Trophoblast cell (in vitro differentiated cells and primary cell): ENCODE data around the gene BBC3.

ENCODE experiments used
- DNase-seq, 2 donors: peaks; one replicate each; pipeline ENCODE4 v3.0.0-alpha.2; 2016
- H2AFZ ChIP-seq: 2 replicates; pipeline ENCODE4 v1.6.1; 2013; ENCODE audit warnings: low read length, moderate library complexity, mild to moderate bottlenecking; ENCODE audit not compliant: insufficient read depth, poor library complexity
- H2AK5ac ChIP-seq: 2 replicates; pipeline ENCODE4 v1.6.1; 2013; ENCODE audit warnings: mild to moderate bottlenecking, low read length
- H2BK120ac ChIP-seq: 2 replicates; pipeline ENCODE4 v1.6.1; 2013; ENCODE audit warnings: low read length, mild to moderate bottlenecking, moderate library complexity; ENCODE audit not compliant: insufficient read depth, poor library complexity
- H2BK12ac ChIP-seq: 2 replicates; pipeline ENCODE4 v1.6.1; 2013; ENCODE audit warnings: mild to moderate bottlenecking, low read length, moderate library complexity
- H2BK5ac ChIP-seq: 2 replicates; pipeline ENCODE4 v1.6.1; 2013; ENCODE audit warnings: low read length, low read depth, moderate library complexity, mild to moderate bottlenecking; ENCODE audit not compliant: poor library complexity
- H3K14ac ChIP-seq: 2 replicates; pipeline ENCODE4 v1.6.1; 2013; ENCODE audit warnings: mild to moderate bottlenecking, low read length
- H3K18ac ChIP-seq: 2 replicates; pipeline ENCODE4 v1.6.1; 2013; ENCODE audit warnings: mild to moderate bottlenecking, low read length
- H3K23ac ChIP-seq: 2 replicates; pipeline ENCODE4 v1.6.1; 2013; ENCODE audit warnings: low read length
- H3K27ac ChIP-seq: 2 replicates; pipeline ENCODE4 v1.5.1; 2013; ENCODE audit warnings: low read depth, mild to moderate bottlenecking, inconsistent platforms, low read length, moderate library complexity
- H3K27me3 ChIP-seq: 2 replicates; pipeline ENCODE4 v1.6.1; 2013; ENCODE audit warnings: inconsistent platforms, mild to moderate bottlenecking, low read length, moderate library complexity; ENCODE audit not compliant: insufficient read depth
- H3K36me3 ChIP-seq, 2 experiments: 1 replicate in 1 of 2; 2 replicates in 1 of 2; pipeline ENCODE4 v1.6.1; 2013; ENCODE audit warnings: low read length in 2 of 2, mild to moderate bottlenecking in 2 of 2, moderate library complexity in 1 of 2; ENCODE audit not compliant: insufficient read depth in 2 of 2, control insufficient read depth in 1 of 2
- H3K4ac ChIP-seq: 2 replicates; pipeline ENCODE4 v1.6.1; 2013; ENCODE audit warnings: low read depth, mild to moderate bottlenecking, low read length, moderate library complexity
- H3K4me1 ChIP-seq, 2 experiments: 1 replicate in 1 of 2; 2 replicates in 1 of 2; pipeline ENCODE4 v1.6.1; 2013; ENCODE audit warnings: low read length in 2 of 2, mild to moderate bottlenecking in 2 of 2, moderate library complexity in 1 of 2; ENCODE audit not compliant: insufficient read depth in 2 of 2, control insufficient read depth in 1 of 2
- H3K4me2 ChIP-seq: 2 replicates; pipeline ENCODE4 v1.6.1; 2013; ENCODE audit warnings: inconsistent platforms, mild to moderate bottlenecking, low read length, moderate library complexity
- H3K4me3 ChIP-seq: 2 replicates; pipeline ENCODE4 v1.5.1; 2013; ENCODE audit warnings: mild to moderate bottlenecking, low read depth, low read length, inconsistent platforms
- H3K79me1 ChIP-seq: one replicate; pipeline ENCODE4 v1.6.1; 2013; ENCODE audit warnings: low read length
- H3K79me2 ChIP-seq: 2 replicates; pipeline ENCODE4 v1.6.1; 2013; ENCODE audit warnings: low read length, mild to moderate bottlenecking; ENCODE audit not compliant: control insufficient read depth, insufficient read depth, poor library complexity
- H3K9ac ChIP-seq: 2 replicates; pipeline ENCODE4 v1.6.1; 2013; ENCODE audit warnings: mild to moderate bottlenecking, low read length
- H3K9me3 ChIP-seq: 2 replicates; pipeline ENCODE4 v1.6.1; 2013; ENCODE audit warnings: low read depth, mild to moderate bottlenecking, control low read depth, inconsistent platforms, low read length; ENCODE audit not compliant: insufficient read depth
- H4K12ac ChIP-seq: 2 replicates; pipeline ENCODE4 v1.6.1; 2013; ENCODE audit warnings: low read depth, mild to moderate bottlenecking, low read length, moderate library complexity
- H4K8ac ChIP-seq: 2 replicates; pipeline ENCODE4 v1.6.1; 2013; ENCODE audit warnings: low read depth, mild to moderate bottlenecking, low read length, moderate library complexity
- H4K91ac ChIP-seq: one replicate; pipeline ENCODE4 v1.6.1; 2013; ENCODE audit warnings: low read depth, mild to moderate bottlenecking, low read length, moderate library complexity
- WGBS: extraction: QIAGEN DNeasy Blood & Tissue Kit; methylation state at CpG from one replicate; pipeline ENCODE4 v1.1.7; 2013; ENCODE audit warnings: missing lambda C conversion rate; ENCODE audit not compliant: insufficient read length, insufficient coverage; ENCODE audit errors: extremely low coverage; 5-methylcytosine and 5-hydroxymethylcytosine counted together

BBC3 gene

GRCh38 chr19:47226426-47227351 is 4.3 kb downstream of the BBC3 start:
- Histone ChIP-seq H3K27me3 (no peaks in the 10 kb centered on the region), H3K79me1 (peaks cover 42% of the 10 kb centered on the region), H3K14ac (peak overlapping the region; percentile 54), H3K9ac (peak overlapping the region; percentile 65), H3K4ac (peak overlapping the region; percentile 70), H2BK120ac (peak overlapping the region; percentile 77), H3K18ac (peak overlapping the region; percentile 82), H3K79me2 (peaks cover 21% of the 10 kb centered on the region), H2BK12ac (peak overlapping the region; percentile 68), H4K8ac (peak overlapping the region; percentile 33), H3K4me3 (peak overlapping the region; percentile 32), H3K27ac (peak overlapping the region; percentile 98), H2AFZ (peak overlapping the region; percentile 41), H3K4me2 (peak overlapping the region; percentile 85), H3K9me3 (no peaks in the 10 kb centered on the region), H3K36me3 (peaks cover 10 to 13% of the 10 kb centered on the region in 2 experiments), H2BK5ac (peak overlapping the region; percentile 64), H4K91ac (peak overlapping the region; percentile 96), H3K4me1 (peaks cover 22 to 37% of the 10 kb centered on the region in 2 experiments), H4K12ac (peak overlapping the region; percentile 45), H2AK5ac (peak overlapping the region; percentile 55), H3K23ac (no peak overlapping the region)
- WGBS = no CpG with 5 or more reads among the region's 56 CpGs
- DNase-seq = peak; percentile 49 to 57

- Histone ChIP-seq H4K12ac (peak overlapping the region; percentile 47), H3K4me1 (peaks cover 17 to 32% of the 10 kb centered on the region in 2 experiments), H3K18ac (peak overlapping the region; percentile 58), H2BK120ac (peak overlapping the region; percentile 77), H3K27me3 (no peaks in the 10 kb centered on the region), H4K91ac (peak overlapping the region; percentile 96), H3K79me1 (peaks cover 36% of the 10 kb centered on the region), H2AK5ac (no peak overlapping the region), H3K4me3 (peak overlapping the region; percentile 32), H2BK12ac (peak overlapping the region; percentile 47), H3K9ac (peak overlapping the region; percentile 65), H3K36me3 (peaks cover 18 to 21% of the 10 kb centered on the region in 2 experiments), H3K23ac (no peak overlapping the region), H3K79me2 (peaks cover 16% of the 10 kb centered on the region), H2AFZ (peak overlapping the region; percentile 44), H2BK5ac (peak overlapping the region; percentile 64), H3K4ac (peak overlapping the region; percentile 53), H3K27ac (peak overlapping the region; percentile 98), H3K9me3 (no peaks in the 10 kb centered on the region), H3K14ac (peak overlapping the region; percentile 23), H4K8ac (peak overlapping the region; percentile 73), H3K4me2 (peak overlapping the region; percentile 85)
- no CpG with 5 or more reads among the region's 59 CpGs for WGBS
- DNase-seq = peak; percentile 82 to 92
Measured at GRCh38 chr19:47225746-47226425, 5.1 kb downstream of the BBC3 start.

- Histone ChIP-seq H3K23ac (no peak overlapping the region), H3K27ac (no peak overlapping the region), H3K4me2 (no peak overlapping the region), H2AK5ac (no peak overlapping the region), H3K4ac (no peak overlapping the region), H2BK5ac (no peak overlapping the region), H3K14ac (no peak overlapping the region), H3K4me3 (no peak overlapping the region), H3K4me1 (peaks cover 5 to 9% of the 10 kb centered on the region in 2 experiments), H3K79me1 (peaks cover 8% of the 10 kb centered on the region), H2BK120ac (no peak overlapping the region), H2AFZ (no peak overlapping the region), H3K27me3 (no peaks in the 10 kb centered on the region), H3K9ac (no peak overlapping the region), H2BK12ac (no peak overlapping the region), H3K79me2 (peaks cover 4% of the 10 kb centered on the region), H3K9me3 (no peaks in the 10 kb centered on the region), H3K18ac (no peak overlapping the region), H4K8ac (no peak overlapping the region), H4K91ac (no peak overlapping the region), H4K12ac (no peak overlapping the region), H3K36me3 (peaks cover 25 to 26% of the 10 kb centered on the region in 2 experiments)
- no CpG with 5 or more reads among the region's 11 CpGs for WGBS
- DNase-seq = no peak
Measured at GRCh38 chr19:47221890-47222289, 9.1 kb downstream of the BBC3 start.

GRCh38 chr19:47221080-47221841 is 9.7 kb downstream of the BBC3 start:
- H2AK5ac ChIP-seq = no peak overlapping the region
- no peak overlapping the region for H3K4me2 ChIP-seq
- no peak overlapping the region for H3K27ac ChIP-seq
- peaks cover 25 to 26% of the 10 kb centered on the region in 2 experiments for H3K36me3 ChIP-seq
- no peak overlapping the region for H2BK120ac ChIP-seq
- peaks cover 0 to 3% of the 10 kb centered on the region in 2 experiments for H3K4me1 ChIP-seq
- no peaks in the 10 kb centered on the region for H3K27me3 ChIP-seq
- H2BK5ac ChIP-seq = no peak overlapping the region
- H3K23ac ChIP-seq = no peak overlapping the region
- H3K18ac ChIP-seq = no peak overlapping the region
- H4K8ac ChIP-seq = no peak overlapping the region
- H4K91ac ChIP-seq = no peak overlapping the region
- no peak overlapping the region for H3K9ac ChIP-seq
- no peak for DNase-seq
- H3K9me3 ChIP-seq = no peaks in the 10 kb centered on the region
- H3K79me2 ChIP-seq = no peaks in the 10 kb centered on the region
- no CpG with 5 or more reads among the region's 33 CpGs for WGBS
- H2BK12ac ChIP-seq = no peak overlapping the region
- no peak overlapping the region for H3K4ac ChIP-seq
- H3K4me3 ChIP-seq = no peak overlapping the region
- no peak overlapping the region for H4K12ac ChIP-seq
- peaks cover 1% of the 10 kb centered on the region for H3K79me1 ChIP-seq
- no peak overlapping the region for H3K14ac ChIP-seq
- no peak overlapping the region for H2AFZ ChIP-seq
